GM18861 (cell line): Measurements from ENCODE around the gene C22orf42.
"Not testable (repeated sequence)": the region's sequence is repeated elsewhere in the genome, so short reads cannot be mapped to it uniquely, and the experiment has no call there.

Experiments used
- ATAC-seq: cut with Tn5 transposase; IDR thresholded peaks from one replicate; pipeline ENCODE4 v1.9.1; 2021; ENCODE audit not compliant: unreplicated experiment

C22orf42 gene

DNA sequence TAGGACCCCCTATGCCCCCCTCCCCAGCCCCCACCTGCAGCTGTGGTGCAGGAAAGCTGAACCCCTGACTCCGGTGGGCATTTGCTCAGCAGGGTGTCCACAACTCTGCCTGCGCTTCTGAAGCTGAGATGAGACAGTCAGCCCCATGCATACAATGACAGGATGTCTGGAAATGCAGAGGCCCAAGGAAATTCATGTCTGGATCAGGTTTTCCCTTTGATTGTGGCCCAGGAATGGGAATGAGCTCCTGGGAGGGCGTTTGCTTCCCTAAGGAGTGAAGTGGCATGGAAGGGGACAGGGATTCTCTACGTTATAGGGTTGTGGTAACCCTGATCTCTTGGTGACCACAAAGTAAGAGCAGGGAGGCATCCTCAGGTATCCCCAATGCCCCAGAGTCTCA, 22.2 kb downstream of the C22orf42 start:
- ATAC-seq, result not testable (repeated sequence)

- ATAC-seq, result not testable (repeated sequence)
These were observed 23.1 kb downstream of the C22orf42 start for GRCh38 chr22:32135958-32136357.

DNA sequence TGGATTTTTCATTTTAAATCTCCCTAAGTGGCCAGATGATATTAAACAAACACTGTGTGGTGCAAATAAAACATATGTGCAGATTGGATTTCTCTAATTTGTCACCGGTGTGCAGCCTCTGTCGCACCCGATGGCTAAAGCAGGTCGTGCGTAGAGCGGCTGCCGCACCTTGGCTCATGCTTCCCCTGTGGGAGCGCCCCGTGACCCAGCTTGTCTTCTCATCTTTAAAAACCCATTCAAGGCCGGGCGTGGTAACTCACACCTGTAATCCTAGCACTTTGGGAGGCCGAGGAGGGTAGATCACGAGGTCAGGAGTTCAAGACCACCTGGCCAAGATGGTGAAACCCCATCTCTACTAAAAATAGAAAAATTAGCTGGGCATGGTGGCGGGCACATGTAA, 24.3 kb downstream of the C22orf42 start:
- ATAC-seq, result not testable (repeated sequence)

- no peak for ATAC-seq
These were observed 26.3 kb downstream of the C22orf42 start for GRCh38 chr22:32132783-32133182.

DNA sequence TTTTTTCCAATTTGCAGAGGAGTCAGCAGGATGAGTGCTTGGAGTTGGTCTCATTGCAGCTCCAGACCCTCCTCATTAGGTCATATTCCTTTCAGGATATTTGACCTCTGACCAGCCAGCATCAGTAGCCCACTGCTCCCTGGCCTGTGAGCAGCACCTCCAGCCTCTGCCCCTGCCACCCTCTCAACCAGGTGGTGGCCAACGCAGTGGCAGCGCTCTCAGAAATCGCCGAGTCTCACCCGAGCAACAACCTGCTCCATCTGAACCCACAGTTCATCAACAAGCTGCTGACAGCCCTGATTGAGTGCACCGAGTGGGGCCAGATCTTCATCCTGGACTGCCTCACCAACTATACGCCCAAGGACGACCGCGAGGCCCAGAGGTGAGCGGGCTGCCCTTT, 27.0 kb downstream of the C22orf42 start:
- no peak for ATAC-seq

- ATAC-seq, result no peak
These were observed 28.6 kb downstream of the C22orf42 start for GRCh38 chr22:32130464-32130863.

GRCh38 chr22:32127904-32128303, 31.2 kb downstream of the C22orf42 start:
- ATAC-seq, result no peak

GRCh38 chr22:32123657-32124056, 35.4 kb downstream of the C22orf42 start:
- ATAC-seq, result no peak

- ATAC-seq, result no peak
These were observed 36.2 kb downstream of the C22orf42 start for GRCh38 chr22:32122899-32123298.

DNA sequence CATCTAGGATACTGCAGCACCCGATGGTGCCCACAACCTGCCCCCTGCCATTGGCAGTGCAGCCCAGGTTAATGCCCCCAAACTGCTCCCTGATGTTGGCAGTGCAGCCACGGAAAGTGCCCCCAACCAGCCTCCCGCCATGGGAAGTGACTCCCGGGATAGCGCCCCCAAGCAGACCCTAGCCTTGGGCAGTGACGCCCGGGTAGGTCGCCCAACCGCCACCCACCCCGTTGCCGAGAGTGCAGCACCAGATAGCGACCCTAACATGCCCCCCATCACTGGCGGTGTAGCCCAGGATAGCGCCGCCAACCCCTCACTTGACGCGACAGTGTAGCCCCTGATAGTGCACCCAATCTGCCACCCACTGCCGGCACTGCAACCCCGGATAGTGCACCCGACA, 38.5 kb downstream of the C22orf42 start:
- no peak for ATAC-seq

GRCh38 chr22:32119568-32120235, 39.4 kb downstream of the C22orf42 start:
- no peak for ATAC-seq

DNA sequence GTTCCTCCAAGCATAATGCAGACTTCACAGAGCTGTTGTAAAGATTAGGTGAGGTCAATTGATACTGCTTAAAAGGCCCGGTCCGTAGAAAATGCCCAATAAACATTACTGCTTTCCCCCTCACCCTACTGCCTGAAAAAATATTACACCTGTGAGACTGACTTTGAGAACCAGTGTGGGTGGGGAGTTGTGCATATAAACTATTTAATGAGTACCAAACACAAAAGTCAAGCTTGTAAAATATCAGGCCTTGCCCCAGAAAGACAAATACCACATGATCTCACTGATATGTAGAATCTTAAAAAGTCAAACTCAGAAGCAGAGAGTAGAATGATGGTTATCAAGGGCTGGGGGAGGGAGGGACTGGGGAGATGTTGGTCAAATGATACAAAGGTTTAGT, 46.7 kb downstream of the C22orf42 start:
- no peak for ATAC-seq

- ATAC-seq, result no peak
These were observed 52.2 kb downstream of the C22orf42 start for GRCh38 chr22:32106930-32107329.

DNA sequence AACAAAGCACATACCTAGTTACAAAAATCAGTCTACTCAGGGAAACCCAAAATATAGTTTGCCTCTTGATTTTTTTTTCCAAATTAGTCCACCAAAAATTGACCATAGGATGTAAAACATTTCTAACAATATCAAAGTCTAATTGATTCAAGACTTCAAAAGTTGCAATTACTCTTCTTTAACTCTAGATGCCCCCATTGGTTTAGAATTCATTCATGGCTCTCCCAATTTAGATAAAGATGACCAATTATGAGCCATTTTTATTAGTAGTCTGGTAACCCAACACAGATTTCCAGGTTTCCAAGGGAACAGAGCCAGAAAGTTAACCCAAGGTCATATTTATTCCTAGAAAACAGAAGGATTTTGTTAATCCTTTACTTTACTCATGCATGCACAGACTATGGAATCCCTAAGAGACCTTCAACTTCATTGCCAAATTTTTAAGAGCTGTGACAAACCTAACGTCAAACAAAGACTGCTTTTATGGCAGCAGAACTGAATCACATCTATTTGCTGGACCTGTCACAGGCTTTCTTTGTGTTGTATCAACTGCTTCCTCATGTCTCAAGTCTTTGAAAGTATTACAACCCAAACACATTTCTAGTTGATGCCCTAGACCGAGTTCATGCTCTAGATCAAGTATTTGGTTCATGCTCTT, 55.3 kb downstream of the C22orf42 start:
- no peak for ATAC-seq

- ATAC-seq, result no peak
These were observed 58.4 kb downstream of the C22orf42 start for GRCh38 chr22:32100711-32101110.
